ENCODE data around the gene THSD4.

THSD4 gene

DNA sequence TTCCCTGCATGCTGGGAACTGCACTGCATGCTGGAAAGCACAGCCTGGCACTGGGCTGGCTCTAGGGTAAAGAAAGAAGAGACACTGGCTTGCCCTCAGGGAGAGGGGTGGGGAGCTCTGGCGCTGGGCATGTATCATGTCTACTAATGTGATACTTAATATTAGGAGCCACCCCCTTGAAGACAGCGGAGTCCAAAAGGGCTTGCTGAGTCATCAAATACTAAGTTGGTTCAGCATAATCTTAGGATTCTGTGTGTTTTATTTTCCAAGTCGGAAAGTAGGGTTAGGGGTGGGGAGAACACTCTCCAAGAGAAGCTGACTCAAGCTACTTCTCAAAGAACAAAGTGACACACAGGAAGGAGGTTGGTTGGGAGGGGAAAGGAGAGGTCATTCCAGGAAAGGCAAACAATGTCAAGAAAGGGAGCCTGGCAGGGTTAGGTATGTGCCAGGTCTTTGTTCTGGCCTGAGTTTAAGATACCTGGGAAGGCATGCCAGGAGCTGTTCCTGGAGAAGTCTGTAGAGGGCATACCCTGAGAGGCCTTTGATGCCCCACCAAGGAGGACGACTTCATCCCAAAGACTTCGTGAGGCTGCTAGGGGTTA, 457.3 kb downstream of the THSD4 start:
- Histone ChIP-seq H3K9me3 (ENCODE audit: severe bottlenecking) (peaks cover 3% of the 10 kb centered on the region), H3K27ac (peak overlapping the region; percentile 80; the same call in 1 of the 2 replicates), H3K27me3 (ENCODE audit: insufficient read depth, low read depth, severe bottlenecking) (no peaks in the 10 kb centered on the region), H3K4me3 (ENCODE audit: low read depth, low read length) (no peak overlapping the region), H3K36me3 (no peaks in the 10 kb centered on the region)
- TF ChIP-seq, protein P1, sequence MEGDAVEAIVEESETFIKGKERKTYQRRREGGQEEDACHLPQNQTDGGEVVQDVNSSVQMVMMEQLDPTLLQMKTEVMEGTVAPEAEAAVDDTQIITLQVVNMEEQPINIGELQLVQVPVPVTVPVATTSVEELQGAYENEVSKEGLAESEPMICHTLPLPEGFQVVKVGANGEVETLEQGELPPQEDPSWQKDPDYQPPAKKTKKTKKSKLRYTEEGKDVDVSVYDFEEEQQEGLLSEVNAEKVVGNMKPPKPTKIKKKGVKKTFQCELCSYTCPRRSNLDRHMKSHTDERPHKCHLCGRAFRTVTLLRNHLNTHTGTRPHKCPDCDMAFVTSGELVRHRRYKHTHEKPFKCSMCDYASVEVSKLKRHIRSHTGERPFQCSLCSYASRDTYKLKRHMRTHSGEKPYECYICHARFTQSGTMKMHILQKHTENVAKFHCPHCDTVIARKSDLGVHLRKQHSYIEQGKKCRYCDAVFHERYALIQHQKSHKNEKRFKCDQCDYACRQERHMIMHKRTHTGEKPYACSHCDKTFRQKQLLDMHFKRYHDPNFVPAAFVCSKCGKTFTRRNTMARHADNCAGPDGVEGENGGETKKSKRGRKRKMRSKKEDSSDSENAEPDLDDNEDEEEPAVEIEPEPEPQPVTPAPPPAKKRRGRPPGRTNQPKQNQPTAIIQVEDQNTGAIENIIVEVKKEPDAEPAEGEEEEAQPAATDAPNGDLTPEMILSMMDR (IDR thresholded peaks at IDR 0.05; ENCODE audit: low read depth, low read length): peak; percentile 46
- DNase-seq: no peak

- no peak for DNase-seq
- H3K9me3 ChIP-seq (ENCODE audit: severe bottlenecking): peaks cover 3% of the 10 kb centered on the region
- TF ChIP-seq, protein P1 (IDR thresholded peaks at IDR 0.05; ENCODE audit: low read depth, low read length): no peak
- H3K27me3 ChIP-seq (ENCODE audit: insufficient read depth, low read depth, severe bottlenecking): no peaks in the 10 kb centered on the region
- no peaks in the 10 kb centered on the region for H3K36me3 ChIP-seq
- no peak overlapping the region for H3K27ac ChIP-seq
- H3K4me3 ChIP-seq (ENCODE audit: low read depth, low read length): no peak overlapping the region
Observed at GRCh38 chr15:71573599-71573998, 458.3 kb downstream of the THSD4 start.

DNA sequence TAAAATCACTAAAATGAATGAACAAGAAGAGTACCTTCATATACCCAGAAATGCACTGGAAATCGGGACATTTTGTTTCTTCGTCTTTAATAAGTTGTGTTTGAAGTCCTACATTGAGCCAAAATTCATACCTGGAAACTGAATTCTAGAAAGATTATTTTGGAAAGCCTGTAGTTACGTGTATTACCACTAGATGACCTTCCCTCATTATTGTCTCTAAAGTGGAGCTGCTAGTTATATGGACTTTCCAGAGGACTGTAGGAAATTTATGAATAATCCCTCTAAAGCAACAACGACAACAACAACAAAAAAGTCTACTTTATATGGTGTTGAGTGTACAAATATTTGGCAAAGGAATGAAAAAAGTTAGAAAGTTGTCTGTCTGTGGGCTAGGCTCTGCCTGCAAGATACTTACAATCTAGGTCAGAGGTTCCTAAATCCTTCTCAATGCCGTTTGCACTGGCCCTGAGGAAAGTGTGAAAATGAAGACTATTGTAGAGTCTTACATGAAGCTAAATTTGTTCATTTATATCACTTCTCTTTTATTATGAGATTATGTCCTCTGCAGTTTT, 460.3 kb downstream of the THSD4 start:
- TF ChIP-seq, protein P1 (IDR thresholded peaks at IDR 0.05; ENCODE audit: low read depth, low read length): no peak
- no peak for DNase-seq

GRCh38 chr15:71577071-71577470, 461.8 kb downstream of the THSD4 start:
- Histone ChIP-seq H3K9me3 (ENCODE audit: severe bottlenecking) (no peaks in the 10 kb centered on the region), H3K27ac (no peak overlapping the region), H3K27me3 (ENCODE audit: insufficient read depth, low read depth, severe bottlenecking) (no peaks in the 10 kb centered on the region), H3K4me3 (ENCODE audit: low read depth, low read length) (no peak overlapping the region), H3K36me3 (no peaks in the 10 kb centered on the region)
- no peak for DNase-seq
- TF ChIP-seq, protein P1 (IDR thresholded peaks at IDR 0.05; ENCODE audit: low read depth, low read length): no peak

More for the DNA sequence above, 460.3 kb downstream of the THSD4 start:
- H3K27me3 ChIP-seq (ENCODE audit: insufficient read depth, low read depth, severe bottlenecking): no peaks in the 10 kb centered on the region
- no peaks in the 10 kb centered on the region for H3K36me3 ChIP-seq
- H3K4me3 ChIP-seq (ENCODE audit: low read depth, low read length): no peak overlapping the region
- no peak overlapping the region for H3K27ac ChIP-seq
- H3K9me3 ChIP-seq (ENCODE audit: severe bottlenecking): no peaks in the 10 kb centered on the region

GRCh38 chr15:71581398-71581930, 466.2 kb downstream of the THSD4 start:
- H3K9me3 ChIP-seq (ENCODE audit: severe bottlenecking): no peaks in the 10 kb centered on the region
- H3K27ac ChIP-seq: no peak overlapping the region
- H3K36me3 ChIP-seq: no peaks in the 10 kb centered on the region
- H3K4me3 ChIP-seq (ENCODE audit: low read depth, low read length): no peak overlapping the region
- TF ChIP-seq, protein P1 (IDR thresholded peaks at IDR 0.05; ENCODE audit: low read depth, low read length): no peak
- no peaks in the 10 kb centered on the region for H3K27me3 ChIP-seq (ENCODE audit: insufficient read depth, low read depth, severe bottlenecking)
- no peak for DNase-seq
